Bronchial epithelial cell (primary cell): ENCODE results near the gene RBMS2. TPM values are rescaled to one million over a fixed set of nuclear protein-coding genes. Genes with fewer than 3 reads are reported as not detected.

Experiments
- DNase-seq: peaks from one replicate; pipeline ENCODE4 v3.0.0-alpha.2; 2010; ENCODE audit warnings: low read depth
- FAIRE-seq: peaks from 2 replicates; lab custom pipeline; 2011; peaks lifted over from hg19 to GRCh38; lab: Jason Lieb, UNC
- H3K27me3 ChIP-seq: 2 replicates; pipeline ENCODE4 v1.5.1; 2011; ENCODE audit warnings: low read length; ENCODE audit not compliant: control insufficient read depth, insufficient read depth
- H3K36me3 ChIP-seq: 2 replicates; pipeline ENCODE4 v1.5.1; 2011; ENCODE audit warnings: low read length; ENCODE audit not compliant: control insufficient read depth, insufficient read depth
- H3K4me3 ChIP-seq: 2 replicates; pipeline ENCODE4 v1.5.1; 2011; ENCODE audit warnings: mild to moderate bottlenecking, low read depth, low read length, control low read depth
- CTCF ChIP-seq: IDR thresholded peaks from 2 replicates; pipeline ENCODE4 v1.5.1; 2011; ENCODE audit warnings: mild to moderate bottlenecking, moderate library complexity, low read length, control low read depth, inconsistent platforms; ENCODE audit not compliant: insufficient read depth, severe bottlenecking
- total RNA-seq: library from RNA; depleted of rRNA; stranded (reverse); fragments of >200 nt; gene quantifications from 2 replicates; pipeline ENCODE4 v1.2.1, GENCODE V29; 2014

Gene RBMS2
- total RNA-seq, 1 donor from 2014 or later: 9.2 TPM

GRCh38 chr12:56616925-56617324 is 95.3 kb downstream of the RBMS2 start:
- TF ChIP-seq CTCF: no peak
- Histone ChIP-seq H3K36me3 (peaks cover 42% of the 10 kb centered on the region), H3K4me3 (no peak overlapping the region), H3K27me3 (no peaks in the 10 kb centered on the region)
- FAIRE-seq: no peak
- DNase-seq: no peak

GRCh38 chr12:56622535-56622934 is 100.9 kb downstream of the RBMS2 start:
- DNase-seq: no peak
- H3K4me3 ChIP-seq: no peak overlapping the region
- no peak for FAIRE-seq
- H3K36me3 ChIP-seq: peaks cover 13% of the 10 kb centered on the region
- H3K27me3 ChIP-seq: no peaks in the 10 kb centered on the region
- TF ChIP-seq CTCF: no peak

- H3K36me3 ChIP-seq: peaks cover 3% of the 10 kb centered on the region
- no peaks in the 10 kb centered on the region for H3K27me3 ChIP-seq
- DNase-seq: no peak
- TF ChIP-seq CTCF: no peak
- no peak overlapping the region for H3K4me3 ChIP-seq
- FAIRE-seq: no peak
Measured at GRCh38 chr12:56626701-56627100, 105.1 kb downstream of the RBMS2 start.

GRCh38 chr12:56628671-56629458 is 107.2 kb downstream of the RBMS2 start:
- peak overlapping the region; percentile 86 for H3K4me3 ChIP-seq
- FAIRE-seq (no peak), DNase-seq (peak; percentile 50)
- TF ChIP-seq CTCF: no peak
- peaks cover 3% of the 10 kb centered on the region for H3K36me3 ChIP-seq
- no peaks in the 10 kb centered on the region for H3K27me3 ChIP-seq

GRCh38 chr12:56629459-56630179 is 108.0 kb downstream of the RBMS2 start:
- no peak for FAIRE-seq
- no peak for TF ChIP-seq CTCF
- Histone ChIP-seq H3K36me3 (peaks cover 3% of the 10 kb centered on the region), H3K4me3 (peak overlapping the region; percentile 86), H3K27me3 (no peaks in the 10 kb centered on the region)
- no peak for DNase-seq
